GM11168 (cell line): ENCODE results near the gene GYS1.
"Not testable (repeated sequence)": the region's sequence is repeated elsewhere in the genome, so short reads cannot be mapped to it uniquely, and the experiment has no call there.

Experiments
- in situ Hi-C: fragments of 300-500 bp; cut with MboI; formaldehyde crosslinking; loops from one replicate; pipeline ENCODE4 v1.12.0; 2022; ENCODE audit warnings: low sequenced_read_pairs; ENCODE audit not compliant: unreplicated experiment

Gene GYS1

DNA sequence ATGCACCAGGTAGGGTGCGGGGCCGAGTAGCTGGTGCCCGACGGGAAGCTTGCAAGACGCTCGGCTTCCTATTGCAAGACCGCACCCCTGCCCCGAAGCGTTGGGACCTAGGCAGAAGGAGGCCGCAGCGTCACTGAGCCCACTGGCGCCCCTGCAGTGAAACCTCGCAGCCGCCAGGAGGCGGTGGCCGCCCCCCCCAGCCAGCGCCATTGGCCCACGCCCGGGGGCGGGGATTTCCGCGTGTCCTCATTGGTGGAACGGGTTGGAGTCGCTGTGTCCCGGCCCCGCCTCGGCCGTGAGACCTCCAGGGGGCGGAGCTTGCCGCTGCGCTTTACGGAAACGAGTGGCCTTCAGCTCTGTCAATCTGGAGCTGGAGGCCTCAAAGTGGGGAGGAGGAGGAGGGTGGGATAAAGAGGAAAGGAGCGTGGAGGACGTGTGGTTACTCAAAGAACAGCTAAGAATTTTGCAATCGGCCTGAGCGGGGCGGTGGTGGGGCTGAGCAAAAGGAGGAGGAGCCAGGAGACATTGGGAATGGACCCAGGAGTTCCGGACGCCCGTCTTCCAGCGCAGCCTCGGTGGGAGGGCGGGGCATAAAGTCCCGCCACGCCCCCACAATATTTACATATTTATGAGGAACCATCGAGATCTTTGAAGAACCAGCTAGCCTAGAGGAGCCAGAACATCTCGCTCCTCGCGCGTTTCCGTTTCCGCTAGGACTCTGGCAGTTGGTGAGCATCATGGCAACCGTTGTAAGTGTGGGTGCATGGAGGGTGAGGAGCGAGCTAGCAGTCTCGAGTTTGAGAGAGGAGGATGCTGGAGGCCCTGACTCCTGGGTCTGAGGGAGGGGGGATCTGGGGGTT is at the start of gene GYS1, which contains the start of gene RUVBL2:
Gene GYS1 (minus strand): TSS at position 135 of the 860 bp plus-strand sequence. CDS start 197 bp downstream, outside the sequence.
Gene RUVBL2 (plus strand): TSS at position 713 of the 860 bp plus-strand sequence. CDS start 25 bp downstream, at position 738.
- in situ Hi-C loops, result no loop called here

DNA sequence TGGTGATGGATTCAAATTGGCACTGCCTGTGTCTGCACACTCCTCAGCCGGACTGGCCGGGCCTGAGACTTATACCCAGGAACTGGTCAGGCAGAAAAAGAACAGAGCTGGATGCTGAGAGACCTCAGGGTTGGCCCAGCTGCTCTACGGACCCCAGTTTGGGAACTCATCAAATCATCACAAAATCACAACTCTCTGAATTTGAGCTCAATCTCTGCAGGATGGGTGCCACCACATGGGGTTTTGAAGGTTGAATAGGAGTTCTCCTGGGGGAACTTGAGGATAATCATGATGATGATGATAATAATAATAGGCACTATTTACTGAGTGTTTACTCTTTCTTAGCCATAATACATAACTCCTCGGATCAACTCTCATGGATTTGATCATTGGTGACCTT is 49.6 kb upstream of the GYS1 start:
- in situ Hi-C loops, result not testable (repeated sequence)

DNA sequence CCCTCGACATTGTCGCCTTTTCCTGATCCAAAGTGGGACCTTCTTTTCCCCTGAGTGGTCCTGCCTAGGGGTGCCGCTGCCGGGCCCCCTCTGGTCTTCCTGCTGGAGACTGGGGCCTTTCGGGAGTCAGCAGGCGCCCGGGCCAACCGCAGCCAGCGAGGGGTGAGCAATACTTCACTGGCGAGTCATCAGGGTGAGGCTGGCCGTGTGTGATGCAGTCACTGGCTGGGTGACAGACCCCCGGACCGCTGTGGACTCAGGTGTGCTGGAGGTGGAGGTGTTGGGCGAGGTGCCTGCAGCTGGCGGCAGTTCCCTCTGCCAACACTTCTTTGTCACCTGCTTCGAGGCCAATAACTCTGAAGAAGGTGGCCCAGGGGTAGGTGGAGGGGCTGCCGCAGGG is 49.1 kb upstream of the GYS1 start:
- in situ Hi-C loops, result no loop called here

DNA sequence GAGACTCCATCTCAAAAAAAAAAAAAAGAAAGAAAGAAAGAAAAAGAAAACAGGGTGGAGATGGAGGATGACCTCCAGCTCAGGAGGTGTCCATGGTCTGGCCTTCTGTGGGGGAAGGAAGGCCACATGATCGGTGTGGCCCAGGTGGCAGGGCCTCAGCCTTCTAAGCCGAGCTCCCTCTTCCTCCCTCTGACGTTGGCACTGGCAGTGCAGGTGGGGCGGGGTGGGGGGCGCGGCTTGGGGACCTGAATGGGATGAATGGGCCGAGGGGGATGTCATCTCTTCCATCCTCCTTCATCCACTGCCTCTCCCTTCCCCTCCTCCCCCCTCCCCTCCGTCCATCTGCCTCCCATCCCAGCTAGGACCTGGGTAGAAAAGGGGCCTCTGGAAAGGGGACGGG is 46.6 kb upstream of the GYS1 start:
- in situ Hi-C loops, result not testable (repeated sequence)

DNA sequence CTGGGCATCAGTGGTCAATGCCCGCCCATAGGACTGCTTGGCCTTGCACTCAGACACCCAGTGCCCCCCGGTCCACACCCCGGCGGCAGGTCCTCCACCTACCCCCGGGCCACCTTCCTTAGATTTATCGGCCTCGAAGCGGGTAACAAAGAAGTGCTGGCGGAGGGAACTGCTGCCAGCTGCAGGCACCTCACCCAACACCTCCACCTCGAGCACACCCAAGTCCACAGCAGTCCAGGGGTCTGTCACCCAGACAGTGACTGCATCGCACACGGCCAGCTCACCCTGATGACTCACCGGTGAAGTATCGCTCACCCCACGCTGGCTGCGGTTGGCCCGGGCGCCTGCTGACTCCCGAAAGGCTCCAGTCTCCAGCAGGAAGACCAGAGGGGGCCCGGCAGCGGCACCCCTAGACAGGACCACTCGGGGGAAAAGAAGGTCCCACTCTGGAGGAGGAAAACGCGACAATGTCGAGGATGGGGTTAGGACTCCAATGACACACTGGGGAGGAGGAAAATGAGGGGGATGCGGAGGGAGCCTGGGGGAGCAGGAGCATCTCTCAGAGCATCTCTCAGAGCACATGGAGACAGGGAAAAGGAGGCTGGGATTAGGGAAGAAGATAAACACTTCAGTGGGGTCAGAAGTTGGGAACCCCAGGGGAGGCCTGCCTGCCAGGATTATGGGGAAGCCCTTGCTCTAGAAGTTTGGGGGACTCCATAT is 45.6 kb upstream of the GYS1 start:
- in situ Hi-C loops, result not testable (repeated sequence)

DNA sequence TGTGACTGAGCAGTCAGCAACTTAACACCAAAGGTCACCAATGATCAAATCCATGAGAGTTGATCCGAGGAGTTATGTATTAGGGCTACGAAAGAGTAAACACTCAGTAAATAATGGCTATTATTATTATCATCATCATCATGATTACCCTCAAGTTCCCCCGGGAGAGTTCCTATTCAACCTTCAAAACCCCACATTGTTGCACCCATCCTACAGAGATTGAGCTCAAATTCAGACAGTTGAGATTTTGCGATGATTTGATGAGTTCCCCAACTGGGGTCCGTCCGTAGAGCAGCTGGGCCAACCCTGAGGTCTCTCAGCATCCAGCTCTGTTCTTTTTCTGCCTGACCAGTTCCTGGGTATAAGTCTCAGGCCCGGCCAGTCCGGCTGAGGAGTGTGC is 45.0 kb upstream of the GYS1 start:
- in situ Hi-C loops, result not testable (repeated sequence)

DNA sequence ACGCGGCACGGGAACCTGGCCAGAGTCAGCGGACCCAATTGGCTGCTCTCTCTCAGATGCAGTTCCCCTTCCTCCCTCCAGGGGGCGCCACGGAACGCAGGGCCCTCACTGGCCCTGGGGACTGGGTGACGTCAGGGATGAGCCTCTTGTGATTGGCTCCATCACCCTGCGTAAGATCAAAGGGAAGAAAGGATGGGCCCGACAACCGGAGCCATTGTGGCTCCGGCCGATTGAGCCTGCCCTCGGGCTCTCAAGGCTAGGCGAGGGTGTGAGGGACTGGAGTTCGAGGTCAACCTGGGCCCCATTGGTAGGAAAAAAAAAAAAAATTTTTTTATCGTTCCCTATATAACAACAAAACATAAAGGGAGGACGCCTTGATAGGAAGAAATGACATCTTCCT is 43.7 kb upstream of the GYS1 start, which contains the start of gene CGB1:
Gene CGB1 (minus strand): TSS at position 81 of the 400 bp plus-strand sequence. CDS start 184 bp downstream, outside the sequence.
- in situ Hi-C loops, result not testable (repeated sequence)

DNA sequence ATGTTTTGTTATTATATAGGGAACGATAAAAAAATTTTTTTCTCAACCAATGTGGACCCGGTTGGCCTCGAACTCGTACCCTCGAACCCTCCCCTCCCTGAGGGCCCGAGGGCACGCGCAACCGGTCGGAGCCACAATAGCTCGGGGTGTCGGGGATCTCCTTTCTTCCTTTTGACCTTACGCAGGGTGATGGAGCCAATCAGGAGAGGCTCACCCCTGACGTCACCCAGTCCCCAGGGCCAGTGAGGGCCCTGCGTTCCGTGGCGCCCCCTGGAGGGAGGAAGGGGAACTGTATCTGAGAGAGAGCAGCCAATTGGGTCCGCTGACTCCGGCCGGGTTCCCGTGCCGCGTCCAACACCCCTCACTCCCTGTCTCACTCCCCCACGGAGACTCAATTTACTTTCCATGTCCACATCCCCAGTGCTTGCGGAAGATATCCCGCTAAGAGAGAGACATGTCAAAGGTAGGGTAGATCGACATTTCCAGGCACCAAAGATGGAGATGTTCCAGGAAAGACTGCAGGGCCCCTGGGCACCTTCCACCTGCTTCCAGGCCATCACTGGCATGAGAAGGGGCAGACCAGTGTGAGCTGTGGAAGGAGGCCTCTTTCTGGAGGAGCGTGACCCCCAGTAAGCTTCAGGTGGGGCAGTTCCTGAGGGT is 38.7 kb upstream of the GYS1 start, which contains the start of gene CGB2:
Gene CGB2 (plus strand): TSS at position 249 of the 660 bp plus-strand sequence. CDS start 206 bp downstream, at position 455.
- in situ Hi-C loops, result not testable (repeated sequence)

DNA sequence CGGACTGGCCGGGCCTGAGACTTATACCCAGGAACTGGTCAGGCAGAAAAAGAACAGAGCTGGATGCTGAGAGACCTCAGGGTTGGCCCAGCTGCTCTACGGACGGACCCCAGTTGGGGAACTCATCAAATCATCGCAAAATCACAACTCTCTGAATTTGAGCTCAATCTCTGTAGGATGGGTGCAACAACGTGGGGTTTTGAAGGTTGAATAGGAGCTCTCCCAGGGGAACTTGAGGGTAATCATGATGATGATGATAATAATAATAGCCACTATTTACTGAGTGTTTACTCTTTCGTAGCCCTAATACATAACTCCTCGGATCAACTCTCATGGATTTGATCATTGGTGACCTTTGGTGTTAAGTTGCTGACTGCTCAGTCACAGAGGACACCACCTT is 37.2 kb upstream of the GYS1 start:
- in situ Hi-C loops, result not testable (repeated sequence)

DNA sequence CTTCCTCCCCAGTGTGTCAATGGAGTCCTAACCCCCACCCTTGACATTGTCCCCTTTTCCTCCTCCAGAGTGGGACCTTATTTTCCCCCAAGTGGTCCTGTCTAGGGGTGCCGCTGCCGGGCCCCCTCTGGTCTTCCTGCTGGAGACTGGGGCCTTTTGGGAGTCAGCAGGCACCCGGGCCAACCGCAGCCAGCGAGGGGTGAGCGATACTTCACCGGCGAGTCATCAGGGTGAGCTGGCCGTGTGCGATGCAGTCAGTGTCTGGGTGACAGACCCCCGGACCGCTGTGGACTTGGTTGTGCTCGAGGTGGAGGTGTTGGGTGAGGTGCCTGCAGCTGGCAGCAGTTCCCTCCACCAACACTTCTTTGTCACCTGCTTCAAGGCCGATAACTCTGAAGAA is 36.6 kb upstream of the GYS1 start:
- in situ Hi-C loops, result not testable (repeated sequence)

DNA sequence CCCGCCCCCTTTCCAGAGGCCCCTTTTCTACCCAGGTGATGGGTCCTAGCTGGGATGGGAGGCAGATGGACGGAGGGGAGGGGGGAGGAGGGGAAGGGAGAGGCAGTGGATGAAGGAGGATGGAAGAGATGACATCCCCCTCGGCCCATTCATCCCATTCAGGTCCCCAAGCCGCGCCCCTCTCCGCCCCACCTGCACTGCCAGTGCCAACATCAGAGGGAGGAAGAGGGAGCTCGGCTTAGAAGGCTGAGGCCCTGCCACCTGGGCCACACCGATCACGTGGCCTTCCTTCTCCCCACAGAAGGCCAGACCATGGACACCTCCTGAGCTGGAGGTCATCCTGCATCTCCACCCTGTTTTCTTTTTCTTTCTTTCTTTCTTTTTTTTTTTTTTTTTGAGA is 35.6 kb upstream of the GYS1 start:
- in situ Hi-C loops, result not testable (repeated sequence)

DNA sequence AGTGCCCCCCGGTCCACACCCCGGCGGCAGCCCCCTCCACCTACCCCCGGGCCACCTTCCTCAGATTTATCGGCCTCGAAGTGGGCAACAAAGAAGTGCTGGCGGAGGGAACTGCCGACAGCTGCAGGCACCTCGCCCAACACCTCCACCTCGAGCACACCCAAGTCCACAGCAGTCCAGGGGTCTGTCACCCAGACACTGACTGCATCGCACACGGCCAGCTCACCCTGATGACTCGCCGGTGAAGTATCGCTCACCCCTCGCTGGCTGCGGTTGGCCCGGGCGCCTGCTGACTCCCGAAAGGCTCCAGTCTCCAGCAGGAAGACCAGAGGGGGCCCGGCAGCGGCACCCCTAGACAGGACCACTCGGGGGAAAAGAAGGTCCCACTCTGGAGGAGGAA is 32.5 kb upstream of the GYS1 start:
- in situ Hi-C loops, result not testable (repeated sequence)

DNA sequence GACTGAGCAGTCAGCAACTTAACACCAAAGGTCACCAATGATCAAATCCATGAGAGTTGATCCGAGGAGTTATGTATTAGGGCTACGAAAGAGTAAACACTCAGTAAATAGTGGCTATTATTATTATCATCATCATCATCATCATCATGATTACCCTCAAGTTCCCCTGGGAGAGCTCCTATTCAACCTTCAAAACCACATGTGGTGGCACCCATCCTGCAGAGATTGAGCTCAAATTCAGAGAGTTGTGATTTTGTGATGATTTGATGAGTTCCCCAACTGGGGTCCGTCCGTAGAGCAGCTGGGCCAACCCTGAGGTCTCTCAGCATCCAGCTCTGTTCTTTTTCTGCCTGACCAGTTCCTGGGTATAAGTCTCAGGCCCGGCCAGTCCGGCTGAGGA is 32.0 kb upstream of the GYS1 start:
- in situ Hi-C loops, result not testable (repeated sequence)

DNA sequence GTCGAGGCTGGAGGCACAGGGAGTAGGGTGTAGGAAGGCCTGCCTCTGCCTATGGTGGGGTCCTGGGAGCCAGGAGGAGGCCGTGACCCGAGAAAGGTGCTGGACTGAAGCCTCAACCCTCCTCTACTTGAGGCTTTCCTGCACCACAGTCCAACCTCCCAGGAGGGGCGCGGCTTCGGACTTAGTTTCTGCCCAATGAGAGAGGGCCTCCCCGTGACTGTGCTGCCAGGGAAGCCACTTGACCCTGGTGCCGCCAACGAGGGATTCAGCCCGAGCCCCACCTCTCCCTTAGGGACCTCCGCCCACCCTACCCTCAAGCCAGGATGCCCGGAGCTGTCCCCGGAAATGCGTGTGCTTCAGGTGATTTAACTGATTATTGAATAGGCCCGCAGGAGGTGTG is 31.1 kb upstream of the GYS1 start, which contains the start of gene CGB3:
Gene CGB3 (minus strand): TSS at position 101 of the 400 bp plus-strand sequence. CDS start 362 bp downstream, outside the sequence.
- in situ Hi-C loops, result not testable (repeated sequence)

DNA sequence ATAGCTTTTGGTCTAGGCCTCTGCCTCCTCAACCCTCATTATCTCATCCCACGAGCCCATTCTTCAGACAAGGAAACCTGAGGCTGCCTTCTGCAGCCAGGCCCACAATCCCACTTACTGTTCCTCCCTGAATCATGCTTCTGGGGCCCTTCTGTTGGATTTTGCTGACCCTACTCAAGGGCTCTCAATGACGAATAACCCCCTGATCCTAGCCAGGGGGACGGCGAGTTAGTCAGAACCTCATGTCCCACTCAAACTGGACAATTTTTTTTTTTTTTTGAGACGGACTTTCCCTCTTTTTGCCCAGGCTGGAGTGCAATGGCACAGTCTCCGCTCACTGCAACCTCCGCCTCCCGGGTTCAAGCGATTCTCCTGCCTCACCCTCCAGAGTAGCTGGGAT is 29.0 kb upstream of the GYS1 start:
- in situ Hi-C loops, result no loop called here

DNA sequence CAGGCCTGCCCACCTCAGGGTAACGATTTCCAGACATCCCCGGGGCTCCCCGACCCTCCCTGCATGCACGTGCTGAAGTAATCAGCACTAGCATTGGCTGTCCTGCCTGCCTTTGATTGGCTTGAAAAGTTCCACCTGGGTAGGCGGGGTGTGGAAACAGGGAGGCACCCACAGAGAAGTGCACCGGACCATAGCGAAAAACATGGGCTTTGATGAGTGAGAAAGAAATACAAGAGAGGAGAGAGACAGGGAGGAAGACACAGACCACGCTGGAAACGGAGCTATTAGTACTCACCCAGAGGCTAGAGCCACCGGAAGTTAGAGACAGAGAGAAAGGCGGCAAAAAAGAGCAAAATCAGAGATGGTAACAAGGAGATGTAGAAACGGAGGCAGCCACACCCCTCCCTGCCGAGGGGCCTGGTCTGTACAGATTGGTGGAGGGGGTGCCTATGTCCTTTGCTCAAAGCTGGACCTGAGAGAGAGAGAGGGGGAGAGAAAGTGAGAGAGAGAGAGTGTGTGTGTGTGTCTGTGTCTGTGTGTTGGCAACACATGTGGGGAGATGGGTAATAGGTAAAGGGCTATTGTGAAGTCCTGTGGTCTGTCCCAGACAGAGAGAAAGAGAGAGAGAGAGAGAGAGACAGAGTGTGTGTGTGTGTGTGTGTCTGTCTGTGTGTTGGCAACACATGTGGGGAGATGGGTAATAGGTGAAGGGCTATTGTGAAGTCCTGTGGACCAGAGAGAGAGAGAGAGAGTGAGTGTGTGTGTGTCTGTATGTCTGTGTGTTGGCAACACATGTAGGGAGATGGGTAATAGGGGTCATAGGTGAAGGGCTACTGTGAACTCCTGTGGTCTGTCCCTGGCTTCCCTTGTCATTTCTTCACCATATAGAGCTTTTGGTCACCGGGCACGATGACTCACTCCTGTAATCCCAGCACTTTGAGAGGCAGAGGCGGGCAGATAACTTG is 28.1 kb upstream of the GYS1 start:
- in situ Hi-C loops, result no loop called here

DNA sequence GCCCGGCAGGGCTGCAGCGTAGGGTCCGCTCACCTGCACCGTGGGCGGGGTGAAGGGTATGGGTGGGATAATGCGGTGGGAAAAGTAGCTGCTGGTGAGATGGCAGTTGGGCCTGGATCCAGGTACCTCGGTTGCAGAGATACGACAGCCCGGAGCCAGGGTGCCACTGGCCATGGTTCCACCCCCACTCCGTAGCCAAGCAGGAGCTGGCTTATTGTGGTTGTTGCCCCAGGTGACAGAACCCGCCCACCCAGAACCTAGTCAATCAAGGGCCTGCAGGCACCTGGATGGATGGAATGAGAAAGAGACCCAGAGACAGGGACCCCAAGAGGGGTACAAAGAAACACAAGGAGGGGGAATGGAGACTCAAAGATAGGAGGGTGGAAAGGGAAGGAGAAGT is 27.2 kb upstream of the GYS1 start:
- in situ Hi-C loops, result no loop called here

DNA sequence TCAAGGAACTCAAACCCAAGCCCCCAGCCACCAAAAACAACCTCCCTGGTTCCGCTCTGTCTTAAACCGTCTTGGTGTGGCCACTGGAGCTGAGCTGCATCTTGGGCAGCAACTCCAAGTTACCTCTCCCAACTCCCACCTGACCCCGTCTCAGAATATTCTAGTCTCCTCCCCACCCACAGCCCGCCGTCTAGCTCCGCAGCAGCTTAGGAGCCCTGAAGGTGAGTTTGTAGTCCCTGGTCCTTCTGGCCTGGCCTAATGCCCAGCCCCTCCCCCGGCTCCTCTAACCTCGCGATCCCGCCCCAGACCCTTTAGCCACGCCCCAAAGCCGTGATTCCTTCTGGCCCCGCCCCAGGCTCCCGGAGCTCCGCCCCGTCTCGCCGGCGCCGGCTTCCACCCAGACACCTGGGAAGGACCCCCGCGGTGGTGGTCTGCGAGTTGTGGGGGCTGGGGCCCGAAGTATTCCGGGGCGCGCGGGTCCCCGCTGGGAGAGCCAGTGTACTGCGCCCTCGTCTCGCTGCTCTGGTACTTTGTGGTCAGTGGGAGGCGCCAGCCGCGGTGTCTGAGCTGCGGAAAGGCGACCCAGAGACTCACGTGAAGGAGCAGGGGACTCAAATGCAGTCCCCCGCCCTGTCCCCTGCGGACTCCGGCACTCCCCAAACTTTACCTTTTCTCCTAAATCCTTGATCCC is 26.3 kb upstream of the GYS1 start:
- in situ Hi-C loops, result no loop called here
